NCI-H460 (cell line): ENCODE data around the gene SCAF1. TPM values are rescaled to one million over a fixed set of nuclear protein-coding genes. Genes with fewer than 3 reads are reported as not detected.

Experiments used
- DNase-seq: peaks from one replicate; pipeline ENCODE4 v3.0.0-alpha.2; 2016; ENCODE audit warnings: low read depth; ENCODE audit errors: extremely low read depth
- polyA plus RNA-seq: library from polyadenylated mRNA; depleted of rRNA; stranded (reverse); fragments of >200 nt; gene quantifications from 2 replicates; pipeline ENCODE4 v1.2.3, GENCODE V29; 2014; cell fraction: nucleus; rRNA removed
- total RNA-seq: library from RNA; depleted of rRNA; stranded (reverse); fragments of >200 nt; shearing (Covaris generic); gene quantifications from 2 replicates; pipeline ENCODE4 v1.2.3, GENCODE V29; 2014; rRNA removed

Gene SCAF1, protein sequence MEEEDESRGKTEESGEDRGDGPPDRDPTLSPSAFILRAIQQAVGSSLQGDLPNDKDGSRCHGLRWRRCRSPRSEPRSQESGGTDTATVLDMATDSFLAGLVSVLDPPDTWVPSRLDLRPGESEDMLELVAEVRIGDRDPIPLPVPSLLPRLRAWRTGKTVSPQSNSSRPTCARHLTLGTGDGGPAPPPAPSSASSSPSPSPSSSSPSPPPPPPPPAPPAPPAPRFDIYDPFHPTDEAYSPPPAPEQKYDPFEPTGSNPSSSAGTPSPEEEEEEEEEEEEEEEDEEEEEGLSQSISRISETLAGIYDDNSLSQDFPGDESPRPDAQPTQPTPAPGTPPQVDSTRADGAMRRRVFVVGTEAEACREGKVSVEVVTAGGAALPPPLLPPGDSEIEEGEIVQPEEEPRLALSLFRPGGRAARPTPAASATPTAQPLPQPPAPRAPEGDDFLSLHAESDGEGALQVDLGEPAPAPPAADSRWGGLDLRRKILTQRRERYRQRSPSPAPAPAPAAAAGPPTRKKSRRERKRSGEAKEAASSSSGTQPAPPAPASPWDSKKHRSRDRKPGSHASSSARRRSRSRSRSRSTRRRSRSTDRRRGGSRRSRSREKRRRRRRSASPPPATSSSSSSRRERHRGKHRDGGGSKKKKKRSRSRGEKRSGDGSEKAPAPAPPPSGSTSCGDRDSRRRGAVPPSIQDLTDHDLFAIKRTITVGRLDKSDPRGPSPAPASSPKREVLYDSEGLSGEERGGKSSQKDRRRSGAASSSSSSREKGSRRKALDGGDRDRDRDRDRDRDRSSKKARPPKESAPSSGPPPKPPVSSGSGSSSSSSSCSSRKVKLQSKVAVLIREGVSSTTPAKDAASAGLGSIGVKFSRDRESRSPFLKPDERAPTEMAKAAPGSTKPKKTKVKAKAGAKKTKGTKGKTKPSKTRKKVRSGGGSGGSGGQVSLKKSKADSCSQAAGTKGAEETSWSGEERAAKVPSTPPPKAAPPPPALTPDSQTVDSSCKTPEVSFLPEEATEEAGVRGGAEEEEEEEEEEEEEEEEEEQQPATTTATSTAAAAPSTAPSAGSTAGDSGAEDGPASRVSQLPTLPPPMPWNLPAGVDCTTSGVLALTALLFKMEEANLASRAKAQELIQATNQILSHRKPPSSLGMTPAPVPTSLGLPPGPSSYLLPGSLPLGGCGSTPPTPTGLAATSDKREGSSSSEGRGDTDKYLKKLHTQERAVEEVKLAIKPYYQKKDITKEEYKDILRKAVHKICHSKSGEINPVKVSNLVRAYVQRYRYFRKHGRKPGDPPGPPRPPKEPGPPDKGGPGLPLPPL
- 8.3 and 12.3 TPM in 2 replicates for total RNA-seq
- 20.5 and 24.0 TPM in 2 replicates for polyA plus RNA-seq

DNA sequence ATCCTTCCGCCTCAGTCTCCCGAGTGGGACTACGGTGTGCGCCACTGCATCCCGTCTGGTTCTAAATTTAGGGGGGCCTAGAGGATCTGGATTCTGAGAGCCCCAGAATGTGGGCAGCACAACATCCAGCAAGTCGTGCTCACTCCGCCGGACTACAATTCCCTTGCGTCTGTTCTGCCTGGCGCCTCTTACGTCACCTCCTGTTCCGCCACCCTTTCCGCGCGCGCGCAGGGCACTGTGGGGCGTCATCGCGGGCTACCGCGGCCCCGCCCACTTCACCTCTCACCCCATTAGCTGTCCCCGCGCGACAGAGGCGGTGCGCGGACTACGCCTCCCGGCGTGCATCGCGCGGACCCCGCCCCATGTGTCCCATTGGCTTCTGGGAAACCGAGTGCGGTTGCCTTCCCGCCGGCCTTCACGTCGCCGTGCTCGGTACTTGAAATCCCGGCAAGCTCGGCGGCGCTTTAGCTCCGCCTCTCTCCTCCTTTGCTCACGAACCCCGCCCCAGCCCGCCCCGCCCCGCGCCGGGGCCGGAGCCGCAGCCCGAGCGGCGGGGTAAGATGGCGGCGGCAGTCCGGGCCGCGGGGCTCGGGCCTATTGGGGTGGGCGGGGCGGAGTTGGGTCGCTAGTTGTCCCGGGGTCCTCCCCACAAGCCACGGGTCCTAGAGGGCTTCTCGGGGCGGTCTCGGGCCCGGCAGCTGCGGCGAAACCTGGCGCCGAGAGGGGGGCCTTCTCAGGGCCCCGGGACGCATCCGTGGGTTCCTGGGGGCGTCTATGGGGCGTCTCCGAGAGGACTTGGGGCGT is at the start of gene SCAF1:
TSS of gene SCAF1 (plus strand) at position 522 of the 804 bp plus-strand sequence. CDS start 2,818 bp downstream, outside the sequence.
- peak; percentile 97 for DNase-seq

DNA sequence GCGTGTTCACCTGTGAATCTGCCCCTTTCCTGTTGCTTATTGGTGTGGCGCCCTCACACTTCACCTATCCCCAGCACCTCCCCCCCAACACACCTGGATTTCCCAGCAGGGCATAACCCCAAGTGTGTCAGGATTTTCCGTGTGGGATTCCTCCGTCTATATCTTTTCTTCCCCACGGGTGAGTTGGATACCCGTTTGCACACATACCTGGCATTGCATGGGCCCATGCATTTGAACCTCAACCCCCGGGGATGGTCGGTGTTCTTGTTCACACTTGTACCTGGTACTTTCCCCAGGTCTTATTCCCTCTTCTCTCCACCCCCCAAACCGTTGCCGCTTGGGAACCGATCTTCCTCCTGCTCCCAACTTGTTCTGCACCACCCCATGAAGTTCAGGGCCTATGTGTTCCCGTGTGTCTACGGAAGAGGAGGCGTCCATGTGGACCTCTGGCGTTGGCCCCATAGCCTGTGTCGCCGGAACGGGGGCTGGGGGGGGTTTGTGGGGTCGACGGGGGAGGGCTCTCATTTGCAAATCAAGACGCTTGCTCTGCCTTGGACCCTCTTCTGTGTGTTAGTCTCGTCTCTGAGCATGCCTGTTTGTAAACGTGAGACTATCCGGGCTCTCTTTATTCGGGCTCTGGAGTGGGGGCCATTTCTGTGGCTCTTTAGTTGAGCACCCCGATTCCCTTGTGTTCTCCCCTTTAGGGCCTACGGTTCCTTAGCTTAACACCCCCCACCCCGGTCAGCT is 49.4 kb upstream of the SCAF1 start:
- no peak for DNase-seq

GRCh38 chr19:49593233-49594113 is 48.5 kb upstream of the SCAF1 start:
- peak; percentile 85 for DNase-seq

GRCh38 chr19:49594157-49594992 is 47.6 kb upstream of the SCAF1 start:
- DNase-seq = no peak

GRCh38 chr19:49594993-49595818 is 46.8 kb upstream of the SCAF1 start:
- no peak for DNase-seq

GRCh38 chr19:49595819-49596404 is 46.1 kb upstream of the SCAF1 start:
- no peak for DNase-seq

GRCh38 chr19:49596407-49596806 is 45.6 kb upstream of the SCAF1 start:
- no peak for DNase-seq

DNA sequence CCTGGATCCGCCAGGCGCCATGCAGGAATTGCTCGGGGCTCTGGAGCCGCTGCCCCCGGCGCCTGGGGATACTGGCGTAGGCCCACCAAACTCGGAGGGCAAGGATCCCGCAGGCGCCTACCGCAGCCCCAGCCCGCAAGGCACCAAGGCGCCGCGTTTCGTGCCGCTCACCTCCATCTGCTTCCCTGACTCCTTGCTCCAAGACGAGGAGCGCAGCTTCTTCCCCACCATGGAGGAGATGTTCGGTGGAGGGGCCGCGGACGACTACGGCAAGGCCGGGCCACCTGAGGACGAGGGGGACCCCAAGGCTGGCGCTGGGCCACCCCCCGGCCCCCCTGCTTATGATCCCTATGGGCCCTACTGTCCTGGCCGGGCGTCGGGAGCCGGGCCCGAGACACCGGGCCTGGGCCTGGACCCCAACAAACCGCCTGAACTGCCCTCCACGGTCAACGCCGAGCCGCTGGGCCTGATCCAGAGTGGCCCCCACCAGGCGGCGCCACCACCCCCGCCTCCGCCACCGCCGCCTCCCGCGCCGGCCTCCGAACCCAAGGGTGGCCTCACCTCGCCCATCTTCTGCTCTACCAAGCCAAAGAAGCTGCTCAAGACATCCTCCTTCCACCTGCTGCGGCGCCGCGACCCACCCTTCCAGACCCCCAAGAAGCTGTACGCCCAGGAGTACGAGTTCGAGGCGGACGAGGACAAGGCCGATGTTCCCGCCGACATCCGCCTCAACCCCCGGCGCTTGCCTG is 44.9 kb upstream of the SCAF1 start:
- DNase-seq = no peak

DNA sequence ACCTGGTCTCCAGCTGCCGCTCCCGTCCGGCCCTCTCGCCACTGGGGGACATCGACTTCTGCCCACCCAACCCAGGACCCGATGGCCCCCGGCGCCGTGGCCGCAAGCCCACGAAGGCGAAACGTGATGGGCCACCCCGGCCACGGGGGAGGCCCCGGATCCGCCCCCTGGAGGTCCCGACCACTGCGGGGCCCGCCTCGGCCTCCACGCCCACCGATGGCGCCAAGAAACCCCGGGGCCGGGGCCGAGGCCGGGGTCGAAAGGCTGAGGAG is 44.4 kb upstream of the SCAF1 start:
- DNase-seq = no peak

- DNase-seq = no peak
Measured at GRCh38 chr19:49599378-49600295, 42.4 kb upstream of the SCAF1 start.

DNA sequence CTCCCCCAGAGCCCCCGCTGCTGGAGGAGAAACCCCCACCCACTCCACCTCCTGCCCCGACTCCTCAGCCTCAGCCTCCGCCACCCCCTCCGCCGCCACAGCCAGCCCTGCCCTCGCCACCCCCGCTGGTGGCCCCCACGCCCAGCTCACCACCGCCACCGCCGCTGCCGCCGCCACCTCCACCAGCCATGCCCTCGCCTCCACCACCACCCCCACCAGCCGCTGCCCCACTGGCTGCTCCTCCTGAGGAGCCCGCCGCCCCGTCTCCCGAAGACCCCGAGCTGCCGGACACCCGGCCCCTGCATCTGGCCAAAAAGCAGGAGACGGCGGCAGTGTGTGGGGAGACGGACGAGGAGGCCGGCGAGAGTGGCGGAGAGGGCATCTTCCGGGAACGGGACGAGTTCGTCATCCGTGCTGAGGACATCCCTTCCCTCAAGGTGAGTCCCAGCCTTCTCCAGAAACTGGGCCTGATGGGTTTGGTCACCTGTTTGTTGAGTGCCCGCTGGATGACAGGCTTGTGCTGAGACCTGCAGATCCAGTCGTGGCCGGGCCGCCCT is 40.4 kb upstream of the SCAF1 start:
- no peak for DNase-seq

- DNase-seq = no peak
Measured at GRCh38 chr19:49602806-49603205, 39.2 kb upstream of the SCAF1 start.

- no peak for DNase-seq
Measured at GRCh38 chr19:49605605-49606004, 36.4 kb upstream of the SCAF1 start.

- no peak for DNase-seq
Measured at GRCh38 chr19:49609499-49610092, 32.4 kb upstream of the SCAF1 start.
